MM.1S (cell line): ENCODE measurements around the gene CNNM4.

Experiments
- CTCF ChIP-seq: fragments of 300-600 bp; sonication (generic); IDR thresholded peaks from 2 replicates; pipeline ENCODE4 v1.5.1; 2016; ENCODE audit warnings: antibody characterized with exemption, low read length, mixed read lengths
- EZH2 ChIP-seq: fragments of 300-600 bp; sonication (generic); optimal IDR thresholded peaks from 2 replicates; pipeline ENCODE3; 2017; ENCODE audit warnings: low read depth, mild to moderate bottlenecking, antibody characterized with exemption, low read length, mixed read lengths
- EZH2phosphoT487 ChIP-seq: fragments of 300-600 bp; sonication (generic); IDR thresholded peaks from 2 replicates; pipeline ENCODE4 v1.6.1; 2018; ENCODE audit warnings: antibody characterized with exemption, low read length

DNA sequence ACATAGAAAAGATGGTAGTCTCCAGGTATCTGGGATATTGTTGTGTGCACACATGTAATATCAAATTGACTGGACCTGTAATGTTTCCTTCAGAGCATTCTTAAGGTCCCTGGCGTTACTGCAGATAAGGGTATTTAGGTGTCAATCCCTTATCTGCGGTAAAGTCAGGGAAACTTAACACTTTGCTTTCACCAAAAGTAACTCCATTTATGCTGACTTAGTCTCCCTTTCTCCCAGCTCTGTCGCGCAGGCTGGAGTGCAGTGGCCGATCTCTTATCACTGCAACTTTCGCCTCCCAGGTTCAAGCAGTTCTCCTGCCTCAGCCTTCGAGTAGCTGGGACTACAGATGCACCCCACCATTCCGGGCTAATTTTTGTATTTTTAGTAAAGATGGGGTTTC lies 57.2 kb downstream of the CNNM4 start:
- TF ChIP-seq CTCF = no peak
- TF ChIP-seq EZH2 = no peak
- no peak for TF ChIP-seq EZH2phosphoT487
